ENCODE results near the gene APBA3. TPM values are rescaled to one million over a fixed set of nuclear protein-coding genes. Genes with fewer than 3 reads are reported as not detected.

APBA3 gene
- total and polyA plus RNA-seq, 12 donors: 2.6 to 43.8 (median 22.3) TPM

DNA sequence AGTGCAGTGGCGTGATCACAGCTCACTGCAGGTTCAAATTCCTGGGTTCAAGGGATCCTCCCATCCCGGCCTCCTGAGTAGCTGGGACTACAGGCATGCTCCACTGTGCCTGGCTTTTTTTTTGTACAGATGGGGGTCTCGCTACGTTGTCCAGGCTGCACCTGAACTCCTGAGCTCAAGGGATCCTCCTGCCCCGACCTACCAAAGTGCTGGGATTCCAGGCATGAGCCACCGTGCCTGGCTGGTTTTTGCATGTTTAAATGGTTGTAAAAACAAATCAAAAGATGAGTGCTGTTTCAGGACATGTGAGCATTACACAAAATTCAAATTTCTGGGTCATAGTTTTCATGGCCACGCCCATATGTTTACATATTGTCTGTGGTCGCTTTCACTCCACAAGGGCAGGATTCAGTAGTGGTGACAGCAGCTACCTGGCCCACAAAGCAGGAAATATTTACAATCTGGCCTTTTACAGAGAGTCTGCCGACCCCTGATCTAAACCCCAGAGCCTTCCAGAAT is 19.4 kb upstream of the APBA3 start:
- H3K4me3 ChIP-seq: no peak overlapping the region
- intact Hi-C loops (cut with DNase I): no loop called here
- peaks cover 12% of the 10 kb centered on the region for H3K27me3 ChIP-seq
- peaks cover 0 to 17% (median 0%) of the 10 kb centered on the region in 3 donors for H3K9me3 ChIP-seq (replicated peaks in 1 of 3)
- DNase-seq: no peak
- no peak overlapping the region for H3K27ac ChIP-seq
- H3K36me3 ChIP-seq (replicated peaks in 1 of 2): no peaks in the 10 kb centered on the region
- no peak for TF ChIP-seq POLR2A (IDR thresholded peaks at IDR 0.05)
- TF ChIP-seq, protein P1, sequence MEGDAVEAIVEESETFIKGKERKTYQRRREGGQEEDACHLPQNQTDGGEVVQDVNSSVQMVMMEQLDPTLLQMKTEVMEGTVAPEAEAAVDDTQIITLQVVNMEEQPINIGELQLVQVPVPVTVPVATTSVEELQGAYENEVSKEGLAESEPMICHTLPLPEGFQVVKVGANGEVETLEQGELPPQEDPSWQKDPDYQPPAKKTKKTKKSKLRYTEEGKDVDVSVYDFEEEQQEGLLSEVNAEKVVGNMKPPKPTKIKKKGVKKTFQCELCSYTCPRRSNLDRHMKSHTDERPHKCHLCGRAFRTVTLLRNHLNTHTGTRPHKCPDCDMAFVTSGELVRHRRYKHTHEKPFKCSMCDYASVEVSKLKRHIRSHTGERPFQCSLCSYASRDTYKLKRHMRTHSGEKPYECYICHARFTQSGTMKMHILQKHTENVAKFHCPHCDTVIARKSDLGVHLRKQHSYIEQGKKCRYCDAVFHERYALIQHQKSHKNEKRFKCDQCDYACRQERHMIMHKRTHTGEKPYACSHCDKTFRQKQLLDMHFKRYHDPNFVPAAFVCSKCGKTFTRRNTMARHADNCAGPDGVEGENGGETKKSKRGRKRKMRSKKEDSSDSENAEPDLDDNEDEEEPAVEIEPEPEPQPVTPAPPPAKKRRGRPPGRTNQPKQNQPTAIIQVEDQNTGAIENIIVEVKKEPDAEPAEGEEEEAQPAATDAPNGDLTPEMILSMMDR (IDR thresholded peaks at IDR 0.05): no peak
- no peaks in the 10 kb centered on the region for H3K4me1 ChIP-seq (replicated peaks in 1 of 2)
- 89 to 92% (median 91%) methylated on average over 9 of the region's 9 CpGs for WGBS, 4 donors

DNA sequence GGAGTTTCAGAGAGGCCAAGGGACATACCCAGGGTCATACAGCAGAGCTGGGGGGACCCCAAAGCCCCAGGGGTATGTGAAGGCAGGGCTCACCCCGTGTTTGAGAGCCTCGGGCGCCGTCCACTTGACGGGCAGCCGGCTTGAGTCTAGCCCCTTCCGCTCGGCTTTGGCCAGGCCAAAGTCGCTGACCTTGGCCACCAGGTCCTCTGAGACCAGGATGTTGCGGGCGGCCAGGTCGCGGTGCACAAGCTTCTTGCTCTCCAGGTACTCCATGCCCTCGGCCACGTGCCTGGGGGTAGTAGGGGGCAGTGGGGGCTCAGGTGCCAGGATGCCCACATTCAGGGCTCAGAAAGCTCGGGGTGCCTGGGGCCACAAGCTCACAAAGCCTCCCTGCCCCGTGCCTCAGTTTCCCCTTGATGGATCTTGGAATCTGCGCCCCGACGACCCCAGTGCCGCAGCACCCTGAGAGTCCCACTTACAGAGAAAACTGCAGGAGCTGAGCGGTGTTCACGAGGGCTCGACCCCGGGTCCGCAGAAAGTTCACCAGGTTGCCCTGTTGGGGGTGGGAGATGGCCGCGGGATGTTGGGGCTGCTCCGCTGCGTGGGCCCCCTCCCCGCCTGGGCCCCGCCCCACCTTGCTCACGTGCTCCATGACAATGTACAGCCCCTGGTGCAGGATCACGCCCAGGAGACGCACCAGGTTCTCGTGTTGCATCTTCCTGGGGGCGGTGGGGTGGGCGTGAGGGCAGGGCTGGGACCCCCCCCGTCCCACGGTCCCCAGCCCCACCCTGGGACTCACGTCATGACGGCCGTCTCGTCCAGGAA is 17.6 kb upstream of the APBA3 start:
- no peak overlapping the region for H3K27ac ChIP-seq
- peaks cover 5% of the 10 kb centered on the region for H3K27me3 ChIP-seq
- no peak for DNase-seq
- H3K4me1 ChIP-seq (replicated peaks in 1 of 2): no peaks in the 10 kb centered on the region
- intact Hi-C loops (cut with DNase I): no loop called here
- peaks cover 0 to 17% (median 0%) of the 10 kb centered on the region in 3 donors for H3K9me3 ChIP-seq (replicated peaks in 1 of 3)
- 61 to 71% (median 66%) methylated on average over 11 to 44 of the region's 44 CpGs for WGBS, 4 donors
- no peaks in the 10 kb centered on the region for H3K36me3 ChIP-seq (replicated peaks in 1 of 2)
- H3K4me3 ChIP-seq: no peak overlapping the region
- no peak for TF ChIP-seq POLR2A (IDR thresholded peaks at IDR 0.05)
- TF ChIP-seq, protein P1 (IDR thresholded peaks at IDR 0.05): no peak

DNA sequence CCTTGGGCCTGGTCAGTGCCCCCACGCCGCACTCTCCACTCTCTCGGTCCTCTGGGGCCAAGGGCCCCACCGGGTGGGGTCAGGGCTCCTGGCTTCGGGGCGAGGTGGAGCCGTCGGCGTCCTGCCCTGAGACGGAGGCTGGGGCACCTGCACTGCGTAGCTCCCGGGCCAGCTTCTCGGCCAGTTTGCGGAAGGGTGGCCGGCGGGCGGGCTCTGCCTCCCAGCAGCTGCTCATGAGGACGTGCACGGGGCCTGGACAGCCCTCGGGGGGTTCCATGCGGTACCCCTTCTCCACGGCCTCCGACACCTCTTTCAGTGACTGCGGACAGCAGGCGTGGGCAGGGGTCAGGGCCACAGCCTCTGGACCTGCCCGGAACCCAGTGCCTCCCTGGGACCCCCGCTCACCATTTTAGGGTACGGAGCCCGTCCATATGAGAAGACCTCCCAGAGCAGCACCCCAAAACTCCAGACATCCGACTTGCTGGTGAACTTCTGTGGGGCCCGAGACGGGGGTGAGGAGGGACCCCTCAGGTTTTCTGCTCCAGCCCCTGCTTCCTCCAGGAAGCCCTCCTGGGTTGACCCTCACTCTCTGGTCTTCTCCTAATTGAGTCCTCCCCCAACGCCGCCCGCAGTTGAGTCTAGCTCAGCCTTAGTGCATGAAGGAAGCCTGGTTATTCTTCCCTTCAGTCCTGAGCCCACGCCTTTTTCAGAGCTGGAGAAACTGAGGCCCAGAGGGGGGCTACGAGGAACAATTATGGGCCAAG is 16.8 kb upstream of the APBA3 start:
- 83 to 88% (median 86%) methylated on average over 22 to 37 of the region's 37 CpGs for WGBS, 4 donors
- H3K4me1 ChIP-seq (replicated peaks in 1 of 2): no peaks in the 10 kb centered on the region
- no peaks in the 10 kb centered on the region for H3K27me3 ChIP-seq
- TF ChIP-seq POLR2A (IDR thresholded peaks at IDR 0.05): no peak
- TF ChIP-seq, protein P1 (IDR thresholded peaks at IDR 0.05): no peak
- intact Hi-C loops (cut with DNase I): no loop called here
- DNase-seq: no peak
- H3K27ac ChIP-seq: no peak overlapping the region
- no peaks in the 10 kb centered on the region for H3K36me3 ChIP-seq (replicated peaks in 1 of 2)
- H3K4me3 ChIP-seq: no peak overlapping the region
- H3K9me3 ChIP-seq (replicated peaks in 1 of 3): peaks cover 0 to 17% (median 0%) of the 10 kb centered on the region in 3 donors

DNA sequence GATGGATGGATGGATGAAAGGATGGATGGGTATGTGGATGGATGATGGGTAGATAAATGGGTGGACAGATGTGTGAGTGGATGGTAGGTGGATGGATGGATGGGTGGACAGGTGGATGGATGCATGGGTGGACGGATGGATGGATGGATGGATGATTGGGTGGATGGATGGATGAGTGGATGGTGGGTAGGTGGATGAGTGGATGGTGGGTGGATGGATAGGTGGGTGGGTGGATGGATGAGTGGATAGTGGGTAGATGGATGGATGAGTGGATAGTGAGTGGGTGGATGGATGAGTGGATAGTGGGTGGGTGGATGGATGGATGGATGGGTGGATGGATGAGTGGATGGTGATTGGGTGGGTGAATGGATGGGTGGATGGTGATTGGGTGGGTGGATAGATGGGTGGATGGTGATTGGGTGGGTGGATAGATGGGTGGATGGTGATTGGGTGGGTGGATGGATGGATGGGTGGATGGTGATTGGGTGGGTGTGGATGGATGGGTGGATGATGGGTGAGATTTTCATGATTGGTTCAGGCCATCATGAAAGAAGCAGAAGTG is 15.1 kb upstream of the APBA3 start:
- no peak for DNase-seq
- H3K27ac ChIP-seq: no peak overlapping the region
- H3K4me1 ChIP-seq (replicated peaks in 1 of 2): no peaks in the 10 kb centered on the region
- TF ChIP-seq, protein P1 (IDR thresholded peaks at IDR 0.05): no peak
- TF ChIP-seq POLR2A (IDR thresholded peaks at IDR 0.05): no peak
- H3K4me3 ChIP-seq: no peak overlapping the region
- H3K9me3 ChIP-seq (replicated peaks in 1 of 3): peaks cover 0 to 9% (median 0%) of the 10 kb centered on the region in 3 donors
- H3K36me3 ChIP-seq (replicated peaks in 1 of 2): no peaks in the 10 kb centered on the region
- WGBS, 4 donors: 86 to 95% (median 92%) methylated on average over 1 of the region's 1 CpG
- intact Hi-C loops (cut with DNase I): no loop called here
- H3K27me3 ChIP-seq: no peaks in the 10 kb centered on the region

All from adrenal gland (tissue), 12 donors.